K562 (cell line): ENCODE results near the gene MAD2L1. TPM values are rescaled to one million over a fixed set of nuclear protein-coding genes. Genes with fewer than 3 reads are reported as not detected.

Source experiments
- ATAC-seq: fragments of 200-7000 bp; cut with Tn5 transposase; 3 replicates; pipeline ENCODE4 v1.9.1; 2020; ENCODE audit warnings: moderate library complexity
- BruUV-seq: library from RNA; stranded (reverse); fragments of 400-500 nt; replicated peaks from 2 replicates; lab custom pipeline; 2021; lab: Mats Ljungman, UMichigan
- CTCF ChIA-PET: fragments of 300-600 bp; formaldehyde crosslinking; extraction: SDS; loops from one replicate; lab custom pipeline; 2021; ENCODE audit warnings: low intra/inter-chr PET ratio; lab: Yijun Ruan, JAX
- POLR2A ChIA-PET: fragments of 300-600, 350-650 bp; sonication (Branson Sonifier 250); formaldehyde crosslinking; extraction: SDS; loops from one replicate; lab custom pipeline; 2021; ENCODE audit warnings: antibody characterized with exemption, inconsistent platforms; lab: Yijun Ruan, JAX
- DNase-seq, 4 experiments: peaks; one replicate each; pipeline versions ENCODE4 v3.0.0 to v3.0.0-alpha.2; 2011 to 2018; ENCODE audit warnings: low spot score in 3 of 4, mixed read lengths in 3 of 4; ENCODE audit errors: extremely low read depth in 1 of 4
- FAIRE-seq: peaks from 2 replicates; lab custom pipeline; 2011; peaks lifted over from hg19 to GRCh38; lab: Jason Lieb, UNC
- H2AFZ ChIP-seq: 2 replicates; pipeline ENCODE4 v1.6.0; 2011; ENCODE audit warnings: low read depth, low read length, control low read depth, inconsistent platforms
- H3K27ac ChIP-seq: fragments of 200-600 bp; 3 replicates; pipeline ENCODE4 v1.8.0; 2011; ENCODE audit warnings: low read depth, mild to moderate bottlenecking, control low read depth, inconsistent platforms, low read length, moderate library complexity, mixed read lengths; ENCODE audit errors: extremely low read depth
- H3K27me3 ChIP-seq, 2 experiments: fragments of 300-600 bp in 1 of 2; 2 replicates in 1 of 2; 3 replicates in 1 of 2; pipeline versions ENCODE4 v1.6.0 to v1.8.0; 2011; ENCODE audit warnings: inconsistent platforms in 2 of 2, low read length in 2 of 2, mild to moderate bottlenecking in 1 of 2, mixed read lengths in 1 of 2, moderate library complexity in 1 of 2; ENCODE audit not compliant: control insufficient read depth in 2 of 2, insufficient read depth in 2 of 2
- H3K36me3 ChIP-seq: fragments of 300-600 bp; 3 replicates; pipeline ENCODE4 v1.8.0; 2011; ENCODE audit warnings: mild to moderate bottlenecking, low read length, inconsistent platforms; ENCODE audit not compliant: control insufficient read depth, insufficient read depth
- H3K4me1 ChIP-seq, 2 experiments: fragments of 200-600 bp in 1 of 2; replicated peaks in 1 of 2; 2 replicates in 1 of 2; 3 replicates in 1 of 2; pipeline versions ENCODE4 v1.5.1 to v1.8.0; 2011; ENCODE audit warnings: inconsistent platforms in 2 of 2, low read length in 2 of 2, mild to moderate bottlenecking in 1 of 2, mixed read lengths in 1 of 2, moderate library complexity in 1 of 2; ENCODE audit not compliant: control insufficient read depth in 2 of 2, insufficient read depth in 2 of 2
- H3K4me2 ChIP-seq: 2 replicates; pipeline ENCODE4 v1.6.1; 2011; ENCODE audit warnings: low read length, control low read depth, inconsistent platforms, mixed read lengths; ENCODE audit not compliant: insufficient read depth
- H3K4me3 ChIP-seq: fragments of 200-600 bp; sonication (generic), shearing (Covaris generic); 2 replicates; pipeline ENCODE4 v1.5.1; 2016; ENCODE audit warnings: control low read depth, inconsistent platforms
- H3K79me2 ChIP-seq: fragments of 200-600 bp; 3 replicates; pipeline ENCODE4 v1.8.0; 2011; ENCODE audit warnings: low read length, inconsistent platforms; ENCODE audit not compliant: control insufficient read depth, insufficient read depth
- H3K9ac ChIP-seq, 2 experiments: 2 replicates each; pipeline versions ENCODE4 v1.6.0 to v1.6.1; 2011; ENCODE audit warnings: low read depth in 2 of 2, low read length in 2 of 2, control low read depth in 1 of 2, inconsistent platforms in 1 of 2, mild to moderate bottlenecking in 1 of 2, mixed read lengths in 1 of 2; ENCODE audit not compliant: insufficient read depth in 1 of 2
- H3K9me1 ChIP-seq: one replicate; pipeline ENCODE4 v1.6.0; 2011; ENCODE audit warnings: inconsistent platforms, mild to moderate bottlenecking, low read length, moderate library complexity; ENCODE audit not compliant: control insufficient read depth, insufficient read depth
- H3K9me3 ChIP-seq: replicated peaks from 2 replicates; pipeline ENCODE4 v1.5.1; 2011; ENCODE audit warnings: low read depth, low read length, inconsistent platforms; ENCODE audit not compliant: control insufficient read depth, insufficient read depth
- H4K20me1 ChIP-seq: replicated peaks from 2 replicates; pipeline ENCODE4 v1.6.1; 2011; ENCODE audit warnings: low read length, inconsistent platforms, mixed read lengths; ENCODE audit not compliant: control insufficient read depth, insufficient read depth
- ATF7 ChIP-seq: fragments of 450-650 bp; IDR thresholded peaks from 2 replicates; pipeline ENCODE4 v1.7.1; 2014; ENCODE audit warnings: mild to moderate bottlenecking, moderate library complexity
- CBX1 ChIP-seq: sonication (generic); IDR thresholded peaks from 2 replicates; pipeline ENCODE4 v1.6.1; 2016; ENCODE audit warnings: antibody characterized with exemption, low read depth, mild to moderate bottlenecking
- CREB1 ChIP-seq, 2 experiments: sonication (generic) in 1 of 2; formaldehyde crosslinking in 1 of 2; IDR thresholded peaks; 2 replicates each; pipeline versions ENCODE4 v1.6.1 to v1.8.0; 2012 to 2022; ENCODE audit warnings: inconsistent platforms in 1 of 2, mild to moderate bottlenecking in 1 of 2, missing genetic modification reagents in 1 of 2, moderate library complexity in 1 of 2
- ELK1 ChIP-seq: sonication (generic); formaldehyde crosslinking; IDR thresholded peaks from 2 replicates; pipeline ENCODE4 v1.8.1; 2022; ENCODE audit warnings: missing genetic modification reagents
- GTF2E2 ChIP-seq: fragments of 200-800 bp; sonication (Bioruptor generic); IDR thresholded peaks from 2 replicates; pipeline ENCODE4 v1.6.1; 2016; ENCODE audit warnings: missing genetic modification characterization, missing compliant biosample characterization
- HDAC6 ChIP-seq: IDR thresholded peaks from 2 replicates; pipeline ENCODE4 v1.6.1; 2012; ENCODE audit warnings: low read depth, mild to moderate bottlenecking, control low read depth, inconsistent platforms, low read length, moderate library complexity
- ID3 ChIP-seq, 2 experiments: fragments of 250-450 bp in 1 of 2; fragments of 450-650 bp in 1 of 2; sonication (Bioruptor Pico) in 1 of 2; IDR thresholded peaks; 2 replicates each; pipeline versions ENCODE4 v1.6.1 to v1.8.0; 2016 to 2021; ENCODE audit warnings: mild to moderate bottlenecking in 2 of 2, moderate library complexity in 2 of 2, missing compliant biosample characterization in 1 of 2, missing genetic modification characterization in 1 of 2
- LEF1 ChIP-seq: fragments of 450-650 bp; IDR thresholded peaks from 2 replicates; pipeline ENCODE4 v1.6.1; 2016; ENCODE audit warnings: mild to moderate bottlenecking
- NFYB ChIP-seq: IDR thresholded peaks from 2 replicates; pipeline ENCODE4 v1.6.1; 2011; ENCODE audit warnings: mild to moderate bottlenecking, moderate library complexity; ENCODE audit not compliant: insufficient read length; ENCODE audit errors: extremely low read depth
- NONO ChIP-seq, 2 experiments: fragments of 200-400 bp in 1 of 2; fragments of 450-650 bp in 1 of 2; formaldehyde crosslinking in 1 of 2; IDR thresholded peaks; 2 replicates each; pipeline ENCODE4 v1.6.1; 2017; ENCODE audit warnings: low read depth in 2 of 2, mild to moderate bottlenecking in 2 of 2, moderate library complexity in 2 of 2, low read length in 1 of 2
- RCOR1 ChIP-seq, 2 experiments: IDR thresholded peaks; 2 replicates each; pipeline ENCODE4 v1.6.1; 2012; ENCODE audit warnings: low read depth in 2 of 2, low read length in 2 of 2, borderline replicate concordance in 1 of 2, improper control_type of control experiment in 1 of 2
- SAP30 ChIP-seq: fragments of 200-600 bp; sonication (generic); IDR thresholded peaks from 2 replicates; pipeline ENCODE4 v1.6.1; 2012; ENCODE audit warnings: borderline replicate concordance, low read depth, mild to moderate bottlenecking, moderate library complexity, low read length, control low read depth, inconsistent platforms; ENCODE audit not compliant: insufficient read depth, poor library complexity, severe bottlenecking
- TRIM25 ChIP-seq: fragments of 450-650 bp; IDR thresholded peaks from 2 replicates; pipeline ENCODE4 v1.7.0; 2016; ENCODE audit warnings: borderline replicate concordance
- ZKSCAN8 ChIP-seq: fragments of 200-800 bp; sonication (Bioruptor generic); IDR thresholded peaks from 2 replicates; pipeline ENCODE4 v1.6.1; 2016; ENCODE audit warnings: missing genetic modification characterization, missing compliant biosample characterization
- ZNF280B ChIP-seq: fragments of 250-450 bp; sonication (Bioruptor Pico); IDR thresholded peaks from 2 replicates; pipeline ENCODE4 v1.5.1; 2021; ENCODE audit warnings: mild to moderate bottlenecking
- WGBS: fragments of 100-300 bp; shearing (Covaris generic); methylation state at CpG from one replicate; pipeline ENCODE4 v1.1.6; 2016; ENCODE audit warnings: low coverage, mixed read lengths; ENCODE audit not compliant: insufficient coverage; ENCODE audit errors: missing lambda C conversion rate; 5-methylcytosine and 5-hydroxymethylcytosine counted together
- in situ Hi-C: fragments of 300-500 bp; cut with MboI; formaldehyde crosslinking; loops from 4 replicates; pipeline ENCODE4 v1.15.0; 2018; ENCODE audit warnings: inconsistent platforms, mixed read lengths
- intact Hi-C: fragments of 100-400 bp; cut with micrococcal nuclease; formaldehyde crosslinking; loops from 2 replicates; pipeline ENCODE4 v1.14.2; 2022
- polyA plus RNA-seq, 8 experiments: library from polyadenylated mRNA; depleted of rRNA in 4 of 8; stranded (reverse) in 5 of 8; unstranded in 3 of 8; fragments of >200 nt; fragmentation: Nextera tagmentation in 2 of 8; fragmentation: Illumina TruSeq in 1 of 8; extraction: Ambion mirVana in 2 of 8; extraction: Trizol in 1 of 8; gene quantifications; 2 replicates each; pipeline versions ENCODE4 v1.2.1 to v1.2.3, GENCODE V29; 2011 to 2014; ENCODE audit warnings: inconsistent platforms in 1 of 8, missing spikeins in 1 of 8
- total RNA-seq, 7 experiments: library from RNA; depleted of rRNA in 6 of 7; stranded (reverse); fragments of >200 nt in 6 of 7; fragmentation: Illumina TruSeq in 2 of 7; extraction: Trizol in 2 of 7; gene quantifications; 2 replicates each; pipeline versions ENCODE4 v1.2.1 to v1.2.3, GENCODE V29; 2011 to 2021; ENCODE audit warnings: low replicate concordance in 1 of 7

Gene MAD2L1
- total and polyA plus RNA-seq, 9 of the 15 experiments (the other 6 are each of a cell fraction or from before 2014, with no cell fraction given), result 75.0 to 494 (median 129) TPM

GRCh38 chr4:120096508-120097297 is 30.1 kb upstream of the MAD2L1 start:
- no peaks in the 10 kb centered on the region for H3K36me3 ChIP-seq
- no peaks in the 10 kb centered on the region for H3K27me3 ChIP-seq
- no peak overlapping the region for H3K4me3 ChIP-seq
- H3K9me3 ChIP-seq, result no peaks in the 10 kb centered on the region
- DNase-seq (no peak), ATAC-seq (no peak), FAIRE-seq (no peak)
- no TSS peak for BruUV-seq
- H3K4me1 ChIP-seq, result no peaks in the 10 kb centered on the region
- in situ Hi-C loops, result no loop called here
- H4K20me1 ChIP-seq, result no peaks in the 10 kb centered on the region
- no peak for TF ChIP-seq NFYB
- no peak for TF ChIP-seq RCOR1 (IDR thresholded peaks at IDR 0.05; ENCODE audit: borderline replicate concordance in 1 of 2, low read depth in 2 of 2, low read length in 2 of 2)
- no peak for TF ChIP-seq CREB1 (IDR thresholded peaks at IDR 0.05)
- no peak for TF ChIP-seq CREB1 (CRISPR knock-in tag; IDR thresholded peaks at IDR 0.05)
- TF ChIP-seq TRIM25, result no peak
- no peak for TF ChIP-seq SAP30
- no peak for TF ChIP-seq HDAC6
- TF ChIP-seq ID3 (CRISPR knock-in tag; IDR thresholded peaks at IDR 0.05), result no peak
- no peak for TF ChIP-seq ID3 (tag; IDR thresholded peaks at IDR 0.05)
- no peak for TF ChIP-seq ZNF280B (CRISPR knock-in tag)
- no peak for TF ChIP-seq CBX1
- TF ChIP-seq NONO (IDR thresholded peaks at IDR 0.05; ENCODE audit: low read depth in 2 of 2, low read length in 1 of 2), result no peak
- no peak for TF ChIP-seq GTF2E2
- no peak for TF ChIP-seq ZKSCAN8 (CRISPR knock-in tag)
- no peak for TF ChIP-seq ELK1 (CRISPR knock-in tag)
- no peak for TF ChIP-seq ATF7
- no peak for TF ChIP-seq LEF1
- H3K79me2 ChIP-seq, result no peaks in the 10 kb centered on the region
- no peaks in the 10 kb centered on the region for H3K9me1 ChIP-seq
- no peak overlapping the region for H3K9ac ChIP-seq
- no peak overlapping the region for H3K4me2 ChIP-seq
- no peak overlapping the region for H3K27ac ChIP-seq
- intact Hi-C loops, result no loop called here
- ChIA-PET CTCF (no interaction called here), POLR2A (no interaction called here)
- 0% methylated on average over 2 of the region's 2 CpGs for WGBS
- no peak overlapping the region for H2AFZ ChIP-seq
